22Rv1 (cell line): ENCODE data around the gene KRT37.

ENCODE experiments used
- ZFX ChIP-seq: fragments of 450-650 bp; IDR thresholded peaks from 2 replicates; pipeline ENCODE4 v1.6.1; 2017; ENCODE audit warnings: antibody characterized with exemption, borderline replicate concordance
- TF ChIP-seq, protein P1 (sequence below): fragments of 450-650 bp; IDR thresholded peaks from 2 replicates; pipeline ENCODE4 v1.5.1; 2017; ENCODE audit warnings: mild to moderate bottlenecking

DNA sequence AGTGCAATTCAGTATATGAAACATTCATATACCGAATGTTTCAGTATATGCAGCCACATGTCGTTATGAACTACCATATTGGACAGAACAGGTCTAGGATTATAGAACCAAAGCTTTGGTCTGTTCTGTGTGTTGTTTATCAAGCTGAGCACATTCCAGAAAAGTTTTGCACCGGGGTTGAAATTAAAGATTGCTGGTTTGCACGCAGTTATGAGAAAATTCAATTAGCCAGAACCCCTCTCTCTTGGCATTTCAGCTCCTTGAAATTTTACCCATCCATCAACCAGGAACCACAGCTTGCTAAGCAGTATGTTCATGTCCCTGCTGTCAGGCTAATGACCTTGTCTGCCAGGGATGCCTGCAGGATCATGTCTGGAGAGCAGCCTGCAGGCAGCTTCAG, 33.3 kb upstream of the KRT37 start:
- TF ChIP-seq, protein P1, sequence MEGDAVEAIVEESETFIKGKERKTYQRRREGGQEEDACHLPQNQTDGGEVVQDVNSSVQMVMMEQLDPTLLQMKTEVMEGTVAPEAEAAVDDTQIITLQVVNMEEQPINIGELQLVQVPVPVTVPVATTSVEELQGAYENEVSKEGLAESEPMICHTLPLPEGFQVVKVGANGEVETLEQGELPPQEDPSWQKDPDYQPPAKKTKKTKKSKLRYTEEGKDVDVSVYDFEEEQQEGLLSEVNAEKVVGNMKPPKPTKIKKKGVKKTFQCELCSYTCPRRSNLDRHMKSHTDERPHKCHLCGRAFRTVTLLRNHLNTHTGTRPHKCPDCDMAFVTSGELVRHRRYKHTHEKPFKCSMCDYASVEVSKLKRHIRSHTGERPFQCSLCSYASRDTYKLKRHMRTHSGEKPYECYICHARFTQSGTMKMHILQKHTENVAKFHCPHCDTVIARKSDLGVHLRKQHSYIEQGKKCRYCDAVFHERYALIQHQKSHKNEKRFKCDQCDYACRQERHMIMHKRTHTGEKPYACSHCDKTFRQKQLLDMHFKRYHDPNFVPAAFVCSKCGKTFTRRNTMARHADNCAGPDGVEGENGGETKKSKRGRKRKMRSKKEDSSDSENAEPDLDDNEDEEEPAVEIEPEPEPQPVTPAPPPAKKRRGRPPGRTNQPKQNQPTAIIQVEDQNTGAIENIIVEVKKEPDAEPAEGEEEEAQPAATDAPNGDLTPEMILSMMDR, result no peak
- TF ChIP-seq ZFX, result no peak
